ENCODE results near the gene TEKT3. TPM values are rescaled to one million over a fixed set of nuclear protein-coding genes. Genes with fewer than 3 reads are reported as not detected.

The TEKT3 gene
- total RNA-seq, 1 donor from 2014 or later: not detected

GRCh38 chr17:15321556-15322251 lies 19.7 kb downstream of the TEKT3 start:
- Histone ChIP-seq H3K4me1 (no peaks in the 10 kb centered on the region), H3K36me3 (no peaks in the 10 kb centered on the region), H3K4me3 (no peak overlapping the region), H3K27me3 (no peaks in the 10 kb centered on the region), H3K27ac (no peak overlapping the region), H3K9me3 (no peaks in the 10 kb centered on the region)
- intact Hi-C loops (cut with DNase I): no loop called here
- DNase-seq (ENCODE audit: low spot score in 2 of 2): no peak
- TF ChIP-seq CTCF (IDR thresholded peaks at IDR 0.05): no peak

- no peak for DNase-seq (ENCODE audit: low spot score in 2 of 2)
- Histone ChIP-seq H3K9me3 (no peaks in the 10 kb centered on the region), H3K27ac (no peak overlapping the region), H3K27me3 (no peaks in the 10 kb centered on the region), H3K36me3 (no peaks in the 10 kb centered on the region), H3K4me1 (no peaks in the 10 kb centered on the region), H3K4me3 (no peak overlapping the region)
- intact Hi-C loops (cut with DNase I): no loop called here
- no peak for TF ChIP-seq CTCF (IDR thresholded peaks at IDR 0.05)
Measured at GRCh38 chr17:15319452-15320010, 21.9 kb downstream of the TEKT3 start.

DNA sequence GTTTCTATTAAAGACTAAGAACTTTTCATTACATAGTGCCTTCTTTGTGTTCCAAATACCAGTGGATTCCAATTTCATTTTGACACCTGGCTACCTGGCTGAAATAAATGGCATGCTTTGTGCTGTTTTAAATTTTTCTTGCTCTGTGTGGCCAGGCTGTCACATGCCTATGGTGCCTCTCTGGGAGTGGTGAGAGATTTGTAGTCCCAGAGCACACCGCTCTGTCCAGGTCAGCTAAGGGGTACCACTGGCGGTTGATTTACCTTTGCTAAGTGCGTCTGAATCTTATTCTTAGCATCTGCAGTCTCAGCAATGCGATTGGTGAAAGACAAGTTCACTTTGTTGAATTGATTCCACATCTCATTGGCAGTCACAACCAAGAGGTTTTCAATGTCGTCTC lies 29.4 kb downstream of the TEKT3 start:
- H3K4me3 ChIP-seq: no peak overlapping the region
- no peaks in the 10 kb centered on the region for H3K9me3 ChIP-seq
- no peak for DNase-seq (ENCODE audit: low spot score in 2 of 2)
- no peaks in the 10 kb centered on the region for H3K36me3 ChIP-seq
- no peaks in the 10 kb centered on the region for H3K27me3 ChIP-seq
- intact Hi-C loops (cut with DNase I): no loop called here
- no peak overlapping the region for H3K27ac ChIP-seq
- H3K4me1 ChIP-seq: no peaks in the 10 kb centered on the region
- TF ChIP-seq CTCF (IDR thresholded peaks at IDR 0.05): no peak

DNA sequence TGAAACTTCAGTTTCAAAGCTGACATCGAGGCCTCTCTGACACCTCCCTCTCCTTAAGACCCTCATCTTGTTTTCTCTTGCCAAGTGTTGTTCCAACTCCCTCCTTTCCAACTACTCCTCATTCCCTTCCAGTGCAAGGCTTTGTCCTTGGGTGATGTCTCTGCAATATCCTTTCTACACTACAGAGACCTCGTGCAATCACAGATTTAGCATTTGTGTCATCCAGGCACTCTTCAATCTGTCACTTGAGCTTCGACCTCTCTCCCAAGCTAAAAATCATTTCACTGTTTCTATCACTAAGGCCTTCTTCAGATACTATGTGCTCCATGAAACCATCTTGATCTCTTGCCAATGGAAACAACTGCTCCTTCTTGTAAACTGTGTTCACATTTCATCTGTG lies 31.6 kb downstream of the TEKT3 start:
- Histone ChIP-seq H3K27ac (no peak overlapping the region), H3K4me1 (no peaks in the 10 kb centered on the region), H3K27me3 (no peaks in the 10 kb centered on the region), H3K4me3 (no peak overlapping the region), H3K36me3 (no peaks in the 10 kb centered on the region), H3K9me3 (no peaks in the 10 kb centered on the region)
- TF ChIP-seq CTCF (IDR thresholded peaks at IDR 0.05): no peak
- DNase-seq (ENCODE audit: low spot score in 2 of 2): no peak
- intact Hi-C loops (cut with DNase I): no loop called here

DNA sequence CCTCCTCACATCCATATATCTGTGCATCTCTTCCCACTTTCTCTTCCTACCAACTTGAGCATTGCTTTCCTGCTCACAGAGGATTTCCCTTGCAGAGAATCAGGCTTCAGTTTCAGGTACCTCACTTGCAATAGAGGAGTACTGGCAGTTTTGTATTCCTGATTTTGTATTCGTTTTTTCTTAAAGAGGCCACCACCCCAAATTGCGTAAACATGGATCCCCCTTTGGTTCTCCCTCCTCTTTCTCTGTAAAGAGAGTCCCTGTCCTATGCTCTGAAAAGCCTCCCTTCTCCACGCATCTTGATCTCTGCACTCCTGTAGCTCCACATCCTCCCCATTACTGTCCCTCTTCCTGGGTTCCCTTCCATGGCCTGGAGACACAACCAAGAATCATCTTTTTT lies 32.2 kb downstream of the TEKT3 start:
- intact Hi-C loops (cut with DNase I): no loop called here
- no peaks in the 10 kb centered on the region for H3K9me3 ChIP-seq
- H3K27ac ChIP-seq: no peak overlapping the region
- DNase-seq (ENCODE audit: low spot score in 2 of 2): no peak
- no peak for TF ChIP-seq CTCF (IDR thresholded peaks at IDR 0.05)
- H3K36me3 ChIP-seq: no peaks in the 10 kb centered on the region
- H3K27me3 ChIP-seq: no peaks in the 10 kb centered on the region
- H3K4me3 ChIP-seq: no peak overlapping the region
- H3K4me1 ChIP-seq: no peaks in the 10 kb centered on the region

Measured in ascending aorta (tissue), 2 donors.